ENCODE data around the gene CRAT. TPM values are rescaled to one million over a fixed set of nuclear protein-coding genes. Genes with fewer than 3 reads are reported as not detected.

CRAT gene
- polyA plus RNA-seq, 2 of the 4 experiments (the other 2 are of a cell fraction), result 20.5 to 26.0 TPM

- 90% methylated on average over 11 of the region's 11 CpGs for WGBS (ENCODE audit: missing lambda C conversion rate)
- FAIRE-seq (no peak), DNase-seq (ENCODE audit: low read depth in 1 of 2, low spot score in 1 of 2) (no peak), ATAC-seq (no peak)
- CTCF ChIA-PET, result interaction anchor here (0.7 to 1.2 kb wide), 5 partner anchors 8 to 48 kb away, joined by 3 to 4 read pairs (median 3); no protein-coding TSS in a partner anchor
- Histone ChIP-seq H3K4me1 (no peaks in the 10 kb centered on the region), H3K4me2 (no peak overlapping the region), H3K4me3 (no peak overlapping the region), H3K27ac (no peak overlapping the region), H3K9me3 (no peaks in the 10 kb centered on the region)
- no peak for TF ChIP-seq ZSCAN20 (CRISPR knock-in tag; IDR thresholded peaks at IDR 0.05)
- no peak for TF ChIP-seq ZFP36 (IDR thresholded peaks at IDR 0.05; ENCODE audit: borderline replicate concordance, partially characterized antibody)
- POLR2A ChIA-PET, result no interaction called here
Measured at GRCh38 chr9:129098328-129098727, 12.3 kb downstream of the CRAT start.

DNA sequence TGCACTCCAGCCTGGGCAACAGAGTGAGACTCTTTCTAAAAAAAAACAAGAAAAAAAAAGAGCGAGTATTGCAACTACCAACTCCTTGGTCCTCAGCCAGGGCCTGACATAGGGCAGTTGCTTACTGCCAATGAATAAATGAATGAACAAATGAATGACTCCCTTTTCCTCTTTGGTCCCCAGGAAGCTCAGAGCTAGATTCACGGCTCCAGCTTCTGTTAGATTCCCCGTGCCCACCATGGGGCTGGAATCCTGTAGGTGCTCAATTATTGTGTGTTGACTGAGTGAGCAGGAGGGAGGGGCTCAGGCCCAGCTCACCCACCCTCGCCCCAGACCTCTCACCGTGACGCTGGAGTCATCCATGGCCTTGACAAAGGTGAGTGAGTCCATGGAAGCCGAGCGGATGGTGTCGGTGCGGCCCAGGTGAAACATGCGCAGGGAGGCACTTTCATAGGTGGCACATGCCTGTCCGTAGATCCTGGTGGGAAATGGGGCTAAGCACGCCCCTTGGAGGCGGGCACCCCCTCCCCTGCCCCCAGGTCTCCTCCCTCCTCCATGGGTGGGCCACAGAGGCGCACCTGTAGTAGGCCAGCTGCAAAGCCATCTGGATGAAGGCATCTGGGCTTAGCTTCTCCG, 12.8 kb downstream of the CRAT start:
- no peaks in the 10 kb centered on the region for H3K9me3 ChIP-seq
- DNase-seq (ENCODE audit: low read depth in 1 of 2, low spot score in 1 of 2) (no peak), ATAC-seq (no peak), FAIRE-seq (no peak)
- no peak overlapping the region for H3K4me3 ChIP-seq
- H3K27ac ChIP-seq, result no peak overlapping the region
- no peak overlapping the region for H3K4me2 ChIP-seq
- WGBS (ENCODE audit: missing lambda C conversion rate), result 89% methylated on average over 16 of the region's 16 CpGs
- ChIA-PET CTCF (interaction anchor here (0.6 to 1.2 kb wide), 10 partner anchors 9 to 362 kb away, joined by 3 to 4 read pairs (median 3); no protein-coding TSS in a partner anchor), POLR2A (no interaction called here)
- TF ChIP-seq BCL3 (IDR thresholded peaks at IDR 0.05), result no peak
- TF ChIP-seq, protein P1, sequence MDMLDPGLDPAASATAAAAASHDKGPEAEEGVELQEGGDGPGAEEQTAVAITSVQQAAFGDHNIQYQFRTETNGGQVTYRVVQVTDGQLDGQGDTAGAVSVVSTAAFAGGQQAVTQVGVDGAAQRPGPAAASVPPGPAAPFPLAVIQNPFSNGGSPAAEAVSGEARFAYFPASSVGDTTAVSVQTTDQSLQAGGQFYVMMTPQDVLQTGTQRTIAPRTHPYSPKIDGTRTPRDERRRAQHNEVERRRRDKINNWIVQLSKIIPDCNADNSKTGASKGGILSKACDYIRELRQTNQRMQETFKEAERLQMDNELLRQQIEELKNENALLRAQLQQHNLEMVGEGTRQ (IDR thresholded peaks at IDR 0.05), result no peak
- no peaks in the 10 kb centered on the region for H3K4me1 ChIP-seq

- TF ChIP-seq ZNF302 (CRISPR knock-in tag; IDR thresholded peaks at IDR 0.05), result no peak
- no peak for TF ChIP-seq HOXA7 (CRISPR knock-in tag; IDR thresholded peaks at IDR 0.05)
- TF ChIP-seq CEBPB (IDR thresholded peaks at IDR 0.05), result no peak
- no peak for TF ChIP-seq CHD2 (IDR thresholded peaks at IDR 0.05; ENCODE audit: low read length, partially characterized antibody)
- no peak for TF ChIP-seq KDM1A (IDR thresholded peaks at IDR 0.05; ENCODE audit: low read depth)
- TF ChIP-seq, protein P2, sequence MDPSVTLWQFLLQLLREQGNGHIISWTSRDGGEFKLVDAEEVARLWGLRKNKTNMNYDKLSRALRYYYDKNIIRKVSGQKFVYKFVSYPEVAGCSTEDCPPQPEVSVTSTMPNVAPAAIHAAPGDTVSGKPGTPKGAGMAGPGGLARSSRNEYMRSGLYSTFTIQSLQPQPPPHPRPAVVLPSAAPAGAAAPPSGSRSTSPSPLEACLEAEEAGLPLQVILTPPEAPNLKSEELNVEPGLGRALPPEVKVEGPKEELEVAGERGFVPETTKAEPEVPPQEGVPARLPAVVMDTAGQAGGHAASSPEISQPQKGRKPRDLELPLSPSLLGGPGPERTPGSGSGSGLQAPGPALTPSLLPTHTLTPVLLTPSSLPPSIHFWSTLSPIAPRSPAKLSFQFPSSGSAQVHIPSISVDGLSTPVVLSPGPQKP (IDR thresholded peaks at IDR 0.05; ENCODE audit: low read depth, low read length), result no peak
- TF ChIP-seq NPAS2 (CRISPR knock-in tag; IDR thresholded peaks at IDR 0.05; ENCODE audit: borderline replicate concordance), result no peak
- no peak for TF ChIP-seq GATA3 (IDR thresholded peaks at IDR 0.05; ENCODE audit: borderline replicate concordance)
- TF ChIP-seq REST (IDR thresholded peaks at IDR 0.05), result no peak
- TF ChIP-seq BHLHE40 (IDR thresholded peaks at IDR 0.05; ENCODE audit: low read depth, low read length), result no peak
- TF ChIP-seq CBX2 (IDR thresholded peaks at IDR 0.05; ENCODE audit: borderline replicate concordance, low read depth), result no peak
- TF ChIP-seq NR3C1 (IDR thresholded peaks at IDR 0.05), result no peak
- no peak for TF ChIP-seq TP53 (CRISPR knock-in tag; IDR thresholded peaks at IDR 0.05)
- TF ChIP-seq SREBF2 (IDR thresholded peaks at IDR 0.05), result no peak
- TF ChIP-seq ZFP36 (IDR thresholded peaks at IDR 0.05; ENCODE audit: borderline replicate concordance, partially characterized antibody), result no peak
- no peak for TF ChIP-seq HOXB13 (CRISPR knock-in tag; IDR thresholded peaks at IDR 0.05; ENCODE audit: low read depth)
- TF ChIP-seq POLR2A (IDR thresholded peaks at IDR 0.05; ENCODE audit: low read length), result no peak
- no peak for TF ChIP-seq MAFK (IDR thresholded peaks at IDR 0.05; ENCODE audit: partially characterized antibody)
- no peaks in the 10 kb centered on the region for H3K4me1 ChIP-seq
- ATAC-seq (no peak), DNase-seq (ENCODE audit: low read depth in 1 of 2, low spot score in 1 of 2) (no peak), FAIRE-seq (no peak)
- POLR2A ChIA-PET, result no interaction called here
- no peak overlapping the region for H3K27ac ChIP-seq
- H3K4me2 ChIP-seq, result no peak overlapping the region
- H3K4me3 ChIP-seq, result no peak overlapping the region
- no peaks in the 10 kb centered on the region for H3K9me3 ChIP-seq
- CTCF ChIA-PET, result interaction anchor here (0.8 to 2.4 kb wide), 4 partner anchors 11 to 34 kb away, joined by 3 to 9 read pairs (median 5); no protein-coding TSS in a partner anchor
- 94% methylated on average over 7 of the region's 12 CpGs for WGBS (ENCODE audit: missing lambda C conversion rate)
Measured at GRCh38 chr9:129095908-129096307, 14.7 kb downstream of the CRAT start.

Measured in A549 (cell line).